ENCODE measurements around the gene ST8SIA6.

GRCh38 chr10:17348501-17349349, 105.7 kb downstream of the ST8SIA6 start:
- TF ChIP-seq CTCF (IDR thresholded peaks at IDR 0.05), result no peak
- no peak for TF ChIP-seq POLR2A (IDR thresholded peaks at IDR 0.05)
